Nucleus accumbens (tissue), 56 donors: Measurements from ENCODE around the gene CFAP61.
A peak's percentile ranks its signal among the peaks of the same experiment; 100 is the strongest.
"Not testable (repeated sequence)": the region's sequence is repeated elsewhere in the genome, so short reads cannot be mapped to it uniquely, and the experiment has no call there.

ENCODE experiments used
- DNase-seq, 56 donors: peaks; one replicate each; lab custom pipeline; 2025; lab: John Stamatoyannopoulos, UW

Gene CFAP61

GRCh38 chr20:20084296-20084752 is 32.0 kb downstream of the CFAP61 start:
- peak in 15 of 56 donors; percentile 3 to 24 (median 12) for DNase-seq

- peak in 1 of 56 donors; percentile 5 for DNase-seq
Observed at GRCh38 chr20:20085071-20085470, 32.7 kb downstream of the CFAP61 start.

GRCh38 chr20:20085812-20086211 is 33.5 kb downstream of the CFAP61 start:
- DNase-seq, result no peak

GRCh38 chr20:20089018-20089417 is 36.7 kb downstream of the CFAP61 start:
- DNase-seq, result no peak

GRCh38 chr20:20089939-20090338 is 37.6 kb downstream of the CFAP61 start:
- no peak for DNase-seq

GRCh38 chr20:20092827-20093226 is 40.5 kb downstream of the CFAP61 start:
- DNase-seq, result no peak

GRCh38 chr20:20094410-20094809 is 42.1 kb downstream of the CFAP61 start:
- no peak for DNase-seq

- no peak for DNase-seq
Observed at GRCh38 chr20:20095114-20095872, 43.0 kb downstream of the CFAP61 start.

- peak in 4 of 56 donors; percentile 2 to 20 (median 16) for DNase-seq
Observed at GRCh38 chr20:20096421-20096820, 44.1 kb downstream of the CFAP61 start.

- no peak for DNase-seq
Observed at GRCh38 chr20:20100881-20101280, 48.5 kb downstream of the CFAP61 start.

GRCh38 chr20:20102163-20102562 is 49.8 kb downstream of the CFAP61 start:
- DNase-seq, result no peak

GRCh38 chr20:20102716-20103258 is 50.5 kb downstream of the CFAP61 start:
- DNase-seq, result no peak

GRCh38 chr20:20103486-20103885 is 51.2 kb downstream of the CFAP61 start:
- no peak for DNase-seq

- not testable (repeated sequence) for DNase-seq
Observed at GRCh38 chr20:20123187-20123586, 70.9 kb downstream of the CFAP61 start.

- no peak for DNase-seq
Observed at GRCh38 chr20:20130399-20130798, 78.1 kb downstream of the CFAP61 start.

- no peak for DNase-seq
Observed at GRCh38 chr20:20134941-20135575, 82.7 kb downstream of the CFAP61 start.

GRCh38 chr20:20136313-20136712 is 84.0 kb downstream of the CFAP61 start:
- DNase-seq, result no peak

- no peak for DNase-seq
Observed at GRCh38 chr20:20137851-20138250, 85.5 kb downstream of the CFAP61 start.

- DNase-seq, result no peak
Observed at GRCh38 chr20:20138301-20139064, 86.2 kb downstream of the CFAP61 start.

GRCh38 chr20:20139403-20139802 is 87.1 kb downstream of the CFAP61 start:
- no peak for DNase-seq

- DNase-seq, result no peak
Observed at GRCh38 chr20:20143165-20143564, 90.8 kb downstream of the CFAP61 start.
